Mesangial cell (primary cell): ENCODE data around the gene BUD13. TPM values are rescaled to one million over a fixed set of nuclear protein-coding genes. Genes with fewer than 3 reads are reported as not detected.

Experiments used
- total RNA-seq: library from RNA; depleted of rRNA; stranded (reverse); fragments of >200 nt; gene quantifications from 2 replicates; pipeline ENCODE4 v1.2.3, GENCODE V29; 2015

Gene BUD13
- total RNA-seq, result 7.1 and 13.2 TPM in 2 replicates

DNA sequence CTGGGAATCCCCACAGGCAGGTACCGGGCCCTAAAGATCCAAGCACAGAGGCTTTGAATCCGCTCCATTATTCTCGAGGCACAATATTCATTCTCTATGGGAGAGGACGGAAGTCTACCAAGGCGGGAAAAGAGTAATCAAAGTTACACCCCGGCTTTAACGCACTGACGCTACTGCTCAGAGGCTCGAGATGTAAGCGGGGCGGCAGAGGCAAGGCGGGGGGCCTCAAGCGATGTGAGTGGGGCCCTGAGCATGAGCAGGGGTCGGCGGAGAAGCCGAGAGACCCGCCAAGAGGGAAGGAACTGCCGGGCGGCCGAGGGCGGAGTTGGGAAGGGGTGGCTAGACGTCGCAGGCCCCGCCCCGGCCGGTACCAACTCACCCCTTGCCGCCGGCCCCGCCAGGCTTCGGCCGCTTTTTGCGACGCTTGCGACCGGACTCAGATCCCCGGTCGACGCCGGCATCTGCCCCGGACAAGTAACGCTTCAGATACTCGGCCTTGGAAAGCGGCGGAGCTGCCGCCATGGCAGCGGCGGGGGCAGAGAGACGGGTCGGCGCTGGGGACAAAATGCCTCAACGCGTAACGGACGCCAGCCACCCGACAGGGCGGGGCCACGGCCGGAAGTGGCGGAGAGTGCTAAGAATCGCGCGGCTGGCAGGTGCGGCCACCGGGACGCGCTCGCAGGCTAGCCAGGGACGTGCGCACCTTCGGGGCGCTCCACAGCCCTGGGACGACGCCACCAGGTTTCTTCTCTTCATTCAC, at the start of gene BUD13:
BUD13 (minus strand) TSS at position 545 of the 760 bp plus-strand sequence; CDS start at position 522, 23 bp downstream.

DNA sequence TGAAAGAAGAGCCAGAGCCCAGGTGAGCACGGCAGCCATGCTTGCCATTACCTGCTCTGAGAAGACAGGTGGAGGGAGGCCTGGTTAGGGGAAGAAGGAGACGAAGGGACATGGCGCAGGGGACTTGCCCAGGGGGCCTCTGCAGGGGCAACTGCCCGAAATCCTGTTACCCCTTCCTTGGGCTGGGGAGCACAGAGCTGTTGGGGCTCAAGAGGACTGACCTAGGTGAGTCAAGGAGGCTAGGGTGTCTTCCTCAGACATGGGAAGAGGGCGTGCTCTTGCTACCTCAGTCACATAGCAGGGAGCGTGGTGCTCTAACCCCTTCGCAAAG, 19.0 kb upstream of the BUD13 start, which contains the start of gene APOA5:
APOA5 (minus strand) TSS at position 67 of the 331 bp plus-strand sequence; CDS start at position 48, 19 bp downstream.

GRCh38 chr11:116787786-116788486, 15.1 kb upstream of the BUD13 start, which contains the start of gene ZPR1:
ZPR1 (minus strand) TSS chr11:116788023; CDS start chr11:116787990, 33 bp downstream.

Other genes starting within 250 kb of the BUD13 start
- gene ZPR1, start 15.0 kb upstream of the BUD13 start, total RNA-seq, result 20.0 and 27.4 TPM in 2 replicates
- not detected in 2 replicates for gene APOA5, start 18.9 kb upstream of the BUD13 start, total RNA-seq
- gene APOA4, start 50.3 kb upstream of the BUD13 start, total RNA-seq, result not detected in 2 replicates
- gene APOC3, start 56.9 kb upstream of the BUD13 start, total RNA-seq, result not detected in 2 replicates
- 0.25 TPM in 1 of 2 replicates, not detected in the other for gene APOA1, start 64.6 kb upstream of the BUD13 start, total RNA-seq